NOMO-1 treated with DMSO at 0.1 percent for 48 hours (cell line): ENCODE data around the gene ATP7B.
"Not testable (repeated sequence)": the region's sequence is repeated elsewhere in the genome, so short reads cannot be mapped to it uniquely, and the experiment has no call there.

Source experiments
- DNase-seq: peaks from one replicate; lab custom pipeline; 2025; ENCODE audit not compliant: unreplicated experiment; lab: John Stamatoyannopoulos, UW

Gene ATP7B

DNA sequence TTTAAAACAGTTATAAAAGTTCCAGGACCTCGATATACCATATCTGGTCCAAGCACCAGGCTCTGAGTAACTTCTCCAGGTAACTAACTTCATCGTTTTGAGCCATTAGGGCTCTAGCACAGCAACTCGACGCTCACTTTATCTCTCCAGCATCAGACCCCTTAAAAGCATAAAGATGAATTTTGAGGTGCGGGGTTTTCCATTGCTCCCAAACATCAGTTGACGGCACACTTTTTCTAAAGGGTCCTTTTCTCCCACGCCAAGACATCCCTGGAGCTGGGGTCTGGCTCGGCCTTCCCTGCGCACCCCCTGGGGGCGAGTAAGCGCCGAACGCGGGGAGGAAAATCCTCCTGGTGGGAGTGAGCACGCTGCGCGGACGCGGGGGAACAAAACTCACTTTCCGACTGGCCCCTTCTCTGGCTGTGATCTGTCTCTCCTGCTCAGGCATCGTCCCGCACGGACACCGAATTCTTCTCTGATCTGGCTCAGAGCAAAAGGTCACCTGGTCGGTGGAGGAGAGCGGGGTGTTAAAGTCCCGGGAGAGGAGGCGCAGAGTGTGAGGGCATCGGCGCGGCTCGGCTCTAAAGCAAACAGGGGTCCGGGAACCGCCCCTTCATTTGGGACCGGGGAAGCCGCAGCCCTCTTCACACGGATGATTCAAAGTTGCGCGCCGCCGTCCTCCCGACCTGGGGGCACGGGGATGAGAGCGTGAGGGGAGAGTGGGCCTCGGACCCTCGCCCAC is at the start of gene ATP7B:
TSS of gene ATP7B (minus strand) at position 561 of the 742 bp plus-strand sequence. CDS start at position 448, 113 bp downstream.
- DNase-seq = no peak

DNA sequence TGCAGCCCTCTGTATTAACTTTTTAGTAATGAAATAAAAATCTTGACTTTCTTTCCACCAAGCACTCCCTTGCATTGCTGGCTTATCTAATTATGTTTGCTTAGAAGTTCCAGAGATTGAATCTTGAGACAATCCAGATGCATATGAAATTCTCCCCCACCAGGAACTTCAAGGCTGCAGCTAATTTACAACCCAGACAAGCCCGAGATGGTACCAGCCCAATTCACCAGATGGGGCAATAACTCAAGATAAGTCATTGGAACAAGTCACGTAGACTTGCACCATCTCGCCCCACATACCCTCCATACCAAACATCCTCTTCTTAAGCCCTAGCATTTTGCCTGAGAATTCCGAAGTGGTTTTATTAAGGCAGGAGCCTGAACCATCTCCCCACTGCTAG is 42.2 kb upstream of the ATP7B start:
- DNase-seq = no peak

DNA sequence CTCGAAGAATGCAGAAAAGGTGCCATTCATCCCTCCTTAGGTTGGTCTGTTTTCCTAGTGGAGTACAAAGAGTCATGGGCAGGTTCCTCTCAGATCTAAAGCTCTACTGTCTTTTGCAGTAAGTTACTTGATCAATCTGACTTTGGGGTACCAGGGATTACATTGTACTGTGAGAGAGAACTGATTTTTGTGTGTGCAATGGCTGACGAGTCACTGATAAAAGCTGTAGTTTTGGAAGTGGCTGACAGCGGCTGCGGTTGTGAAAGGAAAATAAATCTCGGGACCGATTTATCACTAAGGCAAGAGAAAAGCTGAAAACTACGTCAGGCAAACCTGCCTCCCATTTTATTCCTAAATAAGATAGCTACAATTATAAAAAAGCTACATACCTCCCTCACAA is 40.1 kb upstream of the ATP7B start:
- DNase-seq = no peak

DNA sequence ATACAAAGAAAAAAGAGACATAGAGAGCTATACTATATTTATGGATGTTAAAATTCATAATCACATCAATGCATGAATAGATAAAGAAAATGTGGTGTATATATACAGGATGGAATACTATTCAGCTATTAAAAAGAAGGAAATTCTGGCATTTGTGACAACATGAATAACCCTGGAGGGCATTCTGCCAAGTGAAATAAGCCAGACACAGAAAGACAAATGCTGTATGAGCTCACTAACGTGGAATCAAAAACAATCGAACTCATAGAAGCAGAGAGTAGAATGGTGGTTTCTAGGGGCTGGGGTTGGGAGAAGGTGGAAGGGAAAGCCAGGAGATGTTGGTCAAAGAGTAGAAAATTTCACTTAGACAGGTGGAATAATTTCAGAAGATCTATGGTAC is 37.3 kb upstream of the ATP7B start:
- no peak for DNase-seq

DNA sequence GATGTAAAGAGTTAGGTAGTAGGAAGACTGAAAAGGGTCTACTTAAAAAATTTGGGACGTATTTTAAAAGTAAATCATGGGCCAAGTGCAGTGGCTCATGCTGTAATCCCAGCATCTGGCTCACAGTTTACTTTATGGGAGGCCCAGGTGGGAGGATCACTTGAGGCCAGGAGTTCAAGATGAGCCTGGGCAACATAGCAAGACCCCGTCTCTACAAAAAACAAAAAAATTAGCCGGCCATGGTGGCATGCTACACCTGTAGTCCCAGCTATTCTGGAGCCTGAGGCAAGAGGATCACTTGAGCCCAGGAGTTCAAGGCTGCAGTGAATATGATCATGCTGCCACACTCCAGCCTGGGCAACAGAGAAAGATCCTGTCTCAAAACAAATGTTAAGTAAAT is 36.2 kb upstream of the ATP7B start:
- DNase-seq = no peak

- DNase-seq = no peak
Measured at GRCh38 chr13:52043675-52044074, 32.4 kb upstream of the ATP7B start.

- DNase-seq = no peak
Measured at GRCh38 chr13:52036037-52036436, 24.8 kb upstream of the ATP7B start.

DNA sequence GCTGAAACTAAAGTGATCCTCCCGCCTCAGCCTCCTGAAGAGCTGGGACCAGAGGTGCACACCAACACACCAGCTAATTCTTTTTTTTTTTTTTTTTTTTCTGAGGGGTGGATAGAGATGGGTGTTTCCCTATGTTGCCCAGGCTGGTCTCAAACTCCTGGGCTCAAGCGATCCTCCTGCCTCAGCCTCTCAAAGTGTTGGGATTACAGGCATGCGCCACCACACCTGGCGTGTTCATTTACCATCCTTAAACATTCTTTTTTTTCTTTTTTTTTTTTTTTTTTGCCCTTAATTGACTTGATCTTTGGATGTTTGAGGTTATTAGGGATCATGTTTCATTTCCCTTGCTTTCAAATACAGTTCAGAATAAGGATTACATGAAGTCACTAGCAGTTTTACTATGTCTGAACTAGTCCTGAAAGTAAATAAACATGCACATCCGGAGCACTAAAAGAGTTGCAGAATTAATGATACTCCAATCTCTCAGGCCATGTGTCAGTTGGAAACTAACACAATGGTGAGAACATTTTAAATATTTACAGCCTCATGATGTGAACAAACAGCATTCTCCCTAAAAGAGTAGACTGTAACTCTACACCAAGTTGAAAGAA is 23.5 kb upstream of the ATP7B start:
- DNase-seq = no peak

- DNase-seq = no peak
Measured at GRCh38 chr13:52033039-52033438, 21.8 kb upstream of the ATP7B start.

- not testable (repeated sequence) for DNase-seq
Measured at GRCh38 chr13:52030401-52030800, 19.2 kb upstream of the ATP7B start.

DNA sequence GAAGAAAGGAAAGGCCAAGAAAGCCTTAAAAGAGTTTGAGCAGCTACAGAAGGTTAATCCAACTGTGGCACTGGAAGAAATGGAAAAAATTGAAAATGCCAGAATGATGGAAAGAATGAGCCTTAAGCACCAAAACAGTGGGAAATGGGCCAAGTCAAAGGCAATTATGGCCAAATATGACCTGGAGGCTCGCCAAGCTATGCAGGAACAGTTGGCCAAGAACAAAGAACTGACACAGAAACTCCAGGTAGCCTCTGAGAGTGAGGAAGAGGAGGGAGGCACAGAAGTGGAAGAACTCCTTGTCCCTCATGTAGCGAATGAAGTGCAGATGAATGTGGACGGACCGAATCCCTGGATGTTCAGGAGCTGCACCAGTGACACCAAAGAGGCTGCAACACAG is 18.3 kb upstream of the ATP7B start:
- DNase-seq = no peak

GRCh38 chr13:52027832-52028231 is 16.6 kb upstream of the ATP7B start:
- no peak for DNase-seq

DNA sequence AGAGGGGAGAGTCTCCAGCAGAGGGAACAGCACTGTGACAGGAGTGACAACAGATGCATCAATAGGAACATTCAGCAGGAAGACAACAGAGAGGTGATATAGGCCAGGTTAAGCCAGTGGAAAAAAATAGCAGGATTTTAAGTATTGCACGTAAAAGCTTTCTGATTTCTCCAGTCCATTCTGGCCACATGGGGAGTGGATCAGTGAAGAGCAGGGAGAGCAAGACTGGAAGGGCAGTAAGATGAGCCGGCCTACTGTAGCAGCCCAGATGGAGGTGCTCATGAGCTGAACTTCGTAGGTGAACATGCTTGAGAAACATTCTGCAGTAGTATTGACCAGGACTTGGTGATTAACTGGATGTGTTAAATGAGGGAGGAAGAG is 15.0 kb upstream of the ATP7B start:
- no peak for DNase-seq

DNA sequence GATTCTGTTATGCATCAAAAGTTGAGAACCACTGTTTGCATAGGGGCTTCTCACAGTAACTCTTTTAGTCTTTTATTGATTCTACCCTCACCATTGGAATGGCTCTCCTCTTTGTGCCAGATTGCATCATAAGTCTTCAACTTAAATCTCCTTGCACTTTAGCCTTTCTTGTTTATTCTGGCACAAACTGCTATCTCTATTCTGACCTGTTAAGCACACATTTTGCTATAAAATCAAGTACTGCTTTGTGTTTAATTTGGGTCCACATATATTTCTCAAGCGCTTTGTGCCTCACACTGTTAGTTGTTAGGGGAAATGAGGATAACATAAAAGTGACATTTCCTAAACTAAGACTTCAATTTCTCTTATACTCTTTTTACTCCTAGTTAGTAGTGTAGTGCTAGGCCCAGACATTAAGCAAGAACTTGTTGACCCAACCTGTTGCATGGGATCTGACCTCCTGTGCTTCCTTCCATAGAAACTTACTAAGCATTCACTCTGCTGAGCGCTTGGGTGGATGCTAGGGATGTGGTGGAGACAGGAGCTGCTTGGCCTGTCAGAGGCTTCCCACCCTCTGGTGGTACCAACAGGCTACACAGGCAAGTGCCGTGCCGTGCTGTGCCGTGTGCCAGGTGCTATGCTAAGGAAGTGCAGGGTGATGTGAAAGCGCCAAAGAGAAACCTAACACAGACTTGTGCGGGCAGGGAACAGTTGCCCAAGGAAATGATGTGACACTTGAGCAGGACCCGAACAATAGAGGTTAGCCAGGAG is 14.4 kb upstream of the ATP7B start:
- DNase-seq = no peak

DNA sequence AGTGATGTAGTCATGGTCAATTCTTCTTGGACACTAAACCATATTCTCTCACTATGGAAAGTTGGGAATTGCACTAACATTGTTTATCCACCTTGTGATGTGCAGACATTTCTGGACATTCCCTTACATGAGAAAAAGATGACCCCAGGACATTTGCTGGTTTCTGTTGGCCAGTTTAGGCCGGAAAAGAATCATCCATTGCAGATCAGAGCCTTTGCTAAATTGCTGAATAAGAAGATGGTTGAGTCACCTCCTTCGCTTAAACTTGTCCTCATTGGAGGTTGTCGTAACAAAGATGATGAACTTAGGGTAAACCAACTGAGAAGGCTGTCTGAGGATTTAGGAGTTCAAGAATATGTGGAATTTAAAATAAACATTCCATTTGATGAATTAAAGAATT is 13.2 kb upstream of the ATP7B start, which contains the start of gene UTP14C:
TSS of gene UTP14C (plus strand) at position 211 of the 400 bp plus-strand sequence. CDS start 4,114 bp downstream, outside the sequence.
- DNase-seq = no peak

GRCh38 chr13:52022356-52022755 is 11.1 kb upstream of the ATP7B start:
- no peak for DNase-seq

- no peak for DNase-seq
Measured at GRCh38 chr13:52020191-52020590, 8.9 kb upstream of the ATP7B start.

GRCh38 chr13:52016296-52016695 is 5.0 kb upstream of the ATP7B start:
- DNase-seq = no peak

GRCh38 chr13:52012512-52012836 is 1.2 kb upstream of the ATP7B start:
- no peak for DNase-seq

GRCh38 chr13:52011632-52012511 is 622 bp upstream of the ATP7B start, which contains the start of gene ALG11:
TSS of gene ALG11 (plus strand) at chr13:52012398. CDS start at chr13:52012419, 21 bp downstream.
- peak; percentile 96 for DNase-seq

- DNase-seq = no peak
Measured at GRCh38 chr13:52009946-52010345, 1.3 kb downstream of the ATP7B start.
